Gastrocnemius medialis (tissue), 4 donors: Measurements from ENCODE around the gene ZNRF3. TPM values are rescaled to one million over a fixed set of nuclear protein-coding genes. Genes with fewer than 3 reads are reported as not detected.
"Not testable (repeated sequence)": the region's sequence is repeated elsewhere in the genome, so short reads cannot be mapped to it uniquely, and the experiment has no call there.

Source experiments
- ATAC-seq, 2 donors: fragments of 150-250 bp; one replicate each; pipeline ENCODE4 v1.9.1; 2016
- DNase-seq, 2 donors: peaks; one replicate each; pipeline ENCODE4 v3.0.0-alpha.2; 2019
- H3K27ac ChIP-seq, 4 donors: fragments of 200-600 bp; sonication (generic); 1 replicate in 1 of 4; 2 replicates in 3 of 4; pipeline ENCODE4 v1.5.1; 2016 to 2018; ENCODE audit warnings: mild to moderate bottlenecking in 2 of 4, moderate library complexity in 1 of 4
- H3K27me3 ChIP-seq, 3 donors: fragments of 200-600 bp; sonication (generic) in 2 of 3; 1 replicate in 1 of 3; 2 replicates in 2 of 3; pipeline versions ENCODE4 v1.5.1 to v1.6.0; 2016 to 2019; ENCODE audit warnings: mild to moderate bottlenecking in 1 of 3, moderate library complexity in 1 of 3
- H3K36me3 ChIP-seq, 2 donors: fragments of 200-600 bp; sonication (generic) in 1 of 2; one replicate each; pipeline ENCODE4 v1.5.1; 2017 to 2018
- H3K4me1 ChIP-seq, 2 donors: fragments of 200-600 bp; sonication (generic) in 1 of 2; one replicate each; pipeline ENCODE4 v1.5.1; 2016 to 2017; ENCODE audit warnings: mild to moderate bottlenecking in 2 of 2
- H3K4me3 ChIP-seq, 4 donors: fragments of 200-600 bp; sonication (generic) in 3 of 4; 1 replicate in 1 of 4; 2 replicates in 3 of 4; pipeline ENCODE4 v1.5.1; 2016 to 2019; ENCODE audit warnings: mild to moderate bottlenecking in 2 of 4
- H3K9me3 ChIP-seq, 3 donors: fragments of 200-600 bp; sonication (generic) in 2 of 3; 1 replicate in 1 of 3; 2 replicates in 2 of 3; pipeline ENCODE4 v1.5.1; 2016 to 2019
- POLR2A ChIP-seq, 2 donors: fragments of 450-650 bp; IDR thresholded peaks; one replicate each; pipeline ENCODE4 v1.6.1; 2017; ENCODE audit warnings: antibody characterized with exemption in 2 of 2, mild to moderate bottlenecking in 2 of 2, moderate library complexity in 2 of 2
- in situ Hi-C, 4 donors: fragments of 200-750 bp; cut with MboI; loops; one replicate each; pipeline versions ENCODE4 v1.15.0 to v1.8.0; 2017; ENCODE audit warnings: low sequenced_read_pairs in 4 of 4
- intact Hi-C: fragments of 100-400 bp; cut with DNase I; formaldehyde crosslinking; loops from one replicate; pipeline ENCODE4 v1.15.1; 2023; ENCODE audit warnings: low total_unique reads
- total RNA-seq, 4 donors: library from RNA; depleted of rRNA; stranded (reverse); fragments of >200 nt; gene quantifications; one replicate each; pipeline versions ENCODE4 v1.1.0 to v1.2.3, GENCODE V29; 2016
- TF ChIP-seq, protein P1 (sequence below), 5 experiments: fragments of 450-650 bp in 3 of 5; fragments of 200-600 bp in 2 of 5; sonication (generic) in 2 of 5; IDR thresholded peaks in 4 of 5; conservative IDR thresholded peaks in 1 of 5; 1 replicate in 4 of 5; 2 replicates in 1 of 5; pipeline ENCODE4 v1.5.1; 2016 to 2019; ENCODE audit warnings: antibody characterized with exemption in 5 of 5, mild to moderate bottlenecking in 3 of 5, moderate library complexity in 3 of 5

ZNRF3 gene
- total RNA-seq, 4 donors from 2014 or later = 7.8 to 19.1 (median 11.1) TPM

DNA sequence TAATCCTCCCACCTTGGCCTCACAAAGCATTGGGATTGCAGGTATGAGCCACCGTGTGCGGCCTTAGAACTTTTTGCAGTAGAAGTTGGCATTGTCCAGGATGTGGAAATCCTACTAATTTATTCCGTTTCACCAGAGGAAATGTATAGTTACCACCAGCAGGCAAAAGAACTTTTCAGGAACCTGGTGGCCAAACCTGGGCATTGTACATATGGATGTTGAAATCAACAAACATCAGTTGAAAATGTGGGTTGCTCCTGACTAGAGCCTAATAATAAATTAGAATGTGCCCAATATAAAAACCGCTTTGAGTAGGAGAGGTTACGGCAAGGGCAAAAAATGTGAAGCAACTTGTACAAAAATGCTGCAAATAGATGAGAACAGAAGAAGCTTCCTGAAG lies 42.3 kb upstream of the ZNRF3 start:
- ATAC-seq (no peak), DNase-seq (no peak)
- H3K9me3 ChIP-seq = no peaks in the 10 kb centered on the region
- intact Hi-C loops (no loop called here), in situ Hi-C loops (loop anchor here in 2 of 4 donors (25.0 kb wide), 1 partner anchor 779 kb away; no protein-coding TSS in a partner anchor)
- TF ChIP-seq POLR2A (IDR thresholded peaks at IDR 0.05) = no peak
- TF ChIP-seq, protein P1, sequence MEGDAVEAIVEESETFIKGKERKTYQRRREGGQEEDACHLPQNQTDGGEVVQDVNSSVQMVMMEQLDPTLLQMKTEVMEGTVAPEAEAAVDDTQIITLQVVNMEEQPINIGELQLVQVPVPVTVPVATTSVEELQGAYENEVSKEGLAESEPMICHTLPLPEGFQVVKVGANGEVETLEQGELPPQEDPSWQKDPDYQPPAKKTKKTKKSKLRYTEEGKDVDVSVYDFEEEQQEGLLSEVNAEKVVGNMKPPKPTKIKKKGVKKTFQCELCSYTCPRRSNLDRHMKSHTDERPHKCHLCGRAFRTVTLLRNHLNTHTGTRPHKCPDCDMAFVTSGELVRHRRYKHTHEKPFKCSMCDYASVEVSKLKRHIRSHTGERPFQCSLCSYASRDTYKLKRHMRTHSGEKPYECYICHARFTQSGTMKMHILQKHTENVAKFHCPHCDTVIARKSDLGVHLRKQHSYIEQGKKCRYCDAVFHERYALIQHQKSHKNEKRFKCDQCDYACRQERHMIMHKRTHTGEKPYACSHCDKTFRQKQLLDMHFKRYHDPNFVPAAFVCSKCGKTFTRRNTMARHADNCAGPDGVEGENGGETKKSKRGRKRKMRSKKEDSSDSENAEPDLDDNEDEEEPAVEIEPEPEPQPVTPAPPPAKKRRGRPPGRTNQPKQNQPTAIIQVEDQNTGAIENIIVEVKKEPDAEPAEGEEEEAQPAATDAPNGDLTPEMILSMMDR (IDR thresholded peaks at IDR 0.05 in 4 of 5, conservative IDR thresholded peaks at IDR 0.05 in 1 of 5) = no peak
- no peak overlapping the region for H3K27ac ChIP-seq
- no peak overlapping the region for H3K4me3 ChIP-seq
- no peaks in the 10 kb centered on the region for H3K4me1 ChIP-seq
- no peaks in the 10 kb centered on the region for H3K27me3 ChIP-seq
- H3K36me3 ChIP-seq = no peaks in the 10 kb centered on the region

DNA sequence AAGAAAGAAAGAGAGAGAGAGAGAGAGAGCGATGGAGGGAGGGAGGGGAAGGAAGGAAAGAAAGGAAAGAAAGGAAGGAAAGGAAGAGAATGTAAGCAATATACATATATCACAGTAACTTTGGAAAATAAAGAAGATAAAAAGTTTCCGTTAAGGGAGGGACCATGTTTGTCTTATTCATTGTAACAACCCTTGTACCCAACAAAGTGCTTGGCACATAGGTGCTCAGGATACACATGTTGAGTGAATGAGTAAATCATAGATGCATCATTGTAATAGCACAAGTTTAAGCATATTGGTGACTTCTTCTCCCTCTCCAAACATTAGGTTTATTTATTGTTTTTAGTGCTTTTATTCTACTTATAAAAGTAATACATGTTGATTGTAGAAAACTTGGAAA lies 39.7 kb upstream of the ZNRF3 start:
- in situ Hi-C loops = loop anchor here in 2 of 4 donors (25.0 kb wide), 1 partner anchor 781 kb away; no protein-coding TSS in a partner anchor

DNA sequence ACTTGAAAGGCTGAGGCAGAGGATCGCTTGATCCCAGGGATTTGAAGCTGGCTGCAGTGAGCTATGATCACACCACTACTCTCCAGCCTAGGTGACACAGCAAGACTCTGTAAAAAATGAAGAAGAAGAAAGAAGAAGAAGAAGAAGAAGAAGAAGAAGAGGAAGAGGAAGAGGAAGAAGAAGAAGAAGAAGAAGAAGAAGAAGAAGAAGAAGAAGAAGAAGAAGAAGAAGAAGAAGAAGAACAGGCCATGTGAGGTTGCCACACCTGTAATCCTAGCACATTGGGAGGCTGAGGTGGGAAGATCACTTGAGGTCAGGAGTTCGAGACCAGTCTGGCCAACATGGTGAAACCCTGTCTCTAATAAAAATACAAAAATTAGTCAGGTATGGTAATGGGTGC lies 39.1 kb upstream of the ZNRF3 start:
- DNase-seq, H3K4me1 ChIP-seq, H3K27me3 ChIP-seq, ATAC-seq, intact Hi-C loops, H3K36me3 ChIP-seq, H3K27ac ChIP-seq, H3K9me3 ChIP-seq, H3K4me3 ChIP-seq: not testable (repeated sequence)
- in situ Hi-C loops = loop anchor here in 2 of 4 donors (25.0 kb wide), 1 partner anchor 782 kb away; no protein-coding TSS in a partner anchor

More for the DNA sequence above, 39.7 kb upstream of the ZNRF3 start:
- no peak overlapping the region for H3K4me3 ChIP-seq
- DNase-seq (no peak), ATAC-seq (no peak)
- H3K27me3 ChIP-seq = no peaks in the 10 kb centered on the region
- TF ChIP-seq POLR2A (IDR thresholded peaks at IDR 0.05) = no peak
- TF ChIP-seq, protein P1 (IDR thresholded peaks at IDR 0.05 in 4 of 5, conservative IDR thresholded peaks at IDR 0.05 in 1 of 5) = no peak
- no peaks in the 10 kb centered on the region for H3K36me3 ChIP-seq
- no peaks in the 10 kb centered on the region for H3K4me1 ChIP-seq
- intact Hi-C loops = no loop called here
- no peak overlapping the region for H3K27ac ChIP-seq
- H3K9me3 ChIP-seq = peaks cover 0 to 6% (median 0%) of the 10 kb centered on the region in 3 donors

DNA sequence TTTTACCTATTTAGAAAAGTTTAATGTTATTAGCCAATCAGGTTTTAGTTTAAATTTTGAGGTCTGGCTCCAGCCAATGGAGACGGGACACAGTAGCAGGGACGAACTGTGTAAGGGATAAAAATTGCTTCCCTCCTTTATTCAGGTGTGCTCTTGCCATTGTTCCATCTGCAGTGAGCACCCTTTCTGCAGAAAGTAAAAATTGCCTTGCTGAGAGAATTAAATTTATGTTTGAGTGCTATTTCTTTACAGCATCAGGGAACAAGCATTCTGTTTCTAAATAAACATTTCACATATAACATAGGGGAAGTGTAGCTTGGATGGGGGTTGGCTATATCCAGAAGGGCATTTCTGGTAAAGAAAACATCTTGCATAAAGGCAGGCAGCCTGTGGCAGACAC lies 36.4 kb upstream of the ZNRF3 start:
- in situ Hi-C loops (loop anchor here in 2 of 4 donors (25.0 kb wide), 1 partner anchor 785 kb away; no protein-coding TSS in a partner anchor), intact Hi-C loops (no loop called here)

DNA sequence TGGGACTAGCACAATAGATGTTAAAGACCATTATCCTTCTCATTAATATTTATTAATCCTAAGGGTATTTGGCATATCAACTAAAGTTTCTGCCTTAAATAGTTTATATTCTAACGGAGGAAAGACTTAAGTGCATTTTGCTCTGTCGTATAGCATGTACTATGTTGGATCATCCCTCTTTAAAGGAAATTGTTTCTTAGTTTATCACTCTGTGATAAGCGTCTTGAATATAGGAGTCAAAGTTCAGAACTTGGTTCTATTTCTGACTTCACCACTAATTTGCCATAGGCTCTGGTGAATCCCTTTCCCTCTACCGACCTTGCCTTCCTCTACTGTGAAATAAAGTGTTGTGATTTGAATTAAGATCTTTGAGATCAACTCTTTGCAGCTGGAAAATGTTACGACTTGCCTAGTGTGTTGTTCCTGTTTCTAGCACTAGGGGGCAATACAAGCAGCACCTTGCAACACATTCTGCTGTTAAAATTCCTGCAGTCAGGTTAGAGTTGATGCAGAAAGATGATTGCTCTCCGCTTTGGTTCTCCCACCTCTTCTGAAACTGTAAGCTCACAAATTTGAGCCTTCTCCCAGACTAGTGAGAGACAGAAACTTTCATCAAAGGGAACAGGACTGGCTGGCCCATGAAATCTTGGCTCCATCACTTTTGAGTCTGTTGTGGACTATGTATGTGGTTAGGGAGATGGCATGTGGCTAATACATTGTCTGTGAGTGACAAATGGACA lies 27.8 kb upstream of the ZNRF3 start:
- Histone ChIP-seq H3K36me3 (no peaks in the 10 kb centered on the region), H3K4me1 (peaks cover 13% of the 10 kb centered on the region in 2 donors), H3K9me3 (no peaks in the 10 kb centered on the region), H3K4me3 (no peak overlapping the region), H3K27me3 (no peaks in the 10 kb centered on the region), H3K27ac (no peak overlapping the region)
- intact Hi-C loops (loop anchor here (1.0 to 10.0 kb wide), 4 partner anchors 97 to 389 kb away; no protein-coding TSS in a partner anchor), in situ Hi-C loops (loop anchor here (5.0 to 25.0 kb wide), 5 partner anchors 182 to 389 kb away; no protein-coding TSS in a partner anchor)
- ATAC-seq = peak; percentile 68 to 73
- peak in 1 of 2 donors; percentile 24 for DNase-seq
- TF ChIP-seq, protein P1 (IDR thresholded peaks at IDR 0.05 in 4 of 5, conservative IDR thresholded peaks at IDR 0.05 in 1 of 5) = peak; percentile 91 to 92 (median 92)
- TF ChIP-seq POLR2A (IDR thresholded peaks at IDR 0.05) = no peak

More for the DNA sequence above, 36.4 kb upstream of the ZNRF3 start:
- no peak for TF ChIP-seq POLR2A (IDR thresholded peaks at IDR 0.05)
- TF ChIP-seq, protein P1 (IDR thresholded peaks at IDR 0.05 in 4 of 5, conservative IDR thresholded peaks at IDR 0.05 in 1 of 5) = no peak
- ATAC-seq (no peak), DNase-seq (no peak)
- Histone ChIP-seq H3K36me3 (no peaks in the 10 kb centered on the region), H3K27me3 (no peaks in the 10 kb centered on the region), H3K4me1 (no peaks in the 10 kb centered on the region), H3K27ac (no peak overlapping the region), H3K9me3 (peaks cover 0 to 6% (median 0%) of the 10 kb centered on the region in 3 donors), H3K4me3 (no peak overlapping the region)
